ENCODE results near the gene MGAT5B. TPM values are rescaled to one million over a fixed set of nuclear protein-coding genes. Genes with fewer than 3 reads are reported as not detected.

Gene MGAT5B
- total RNA-seq: 1 to 10 TPM in 1 of 2 donors, under 1 TPM in 1; 0.14 to 4.1 TPM

GRCh38 chr17:76868176-76868668 lies at the start of gene MGAT5B:
MGAT5B (plus strand) TSS chr17:76868404; CDS start chr17:76869030, 626 bp downstream.
- H3K4me1 ChIP-seq (replicated peaks): no peaks in the 10 kb centered on the region
- peak; percentile 67 for DNase-seq (ENCODE audit: low spot score)
- no peaks in the 10 kb centered on the region for H3K9me3 ChIP-seq
- peaks cover 20% of the 10 kb centered on the region for H3K27me3 ChIP-seq (replicated peaks; ENCODE audit: insufficient read depth)
- intact Hi-C loops (cut with DNase I): loop anchor here (5.0 kb wide), 2 partner anchors 189 to 374 kb away; no protein-coding TSS in a partner anchor
- H3K27ac ChIP-seq: no peak within 1 kb of the TSS
- 1% methylated on average over 33 of the region's 76 CpGs for WGBS
- H3K4me3 ChIP-seq: peak within 1 kb of the TSS; percentile 18 to 28
- no peaks in the 10 kb centered on the region for H3K36me3 ChIP-seq
- TF ChIP-seq POLR2AphosphoS5 (IDR thresholded peaks at IDR 0.05) (no peak), POLR2A (IDR thresholded peaks at IDR 0.05) (no peak), CTCF (IDR thresholded peaks at IDR 0.05) (peak; percentile 72 to 96 (median 81))

GRCh38 chr17:76820039-76820438 lies 48.2 kb upstream of the MGAT5B start:
- Histone ChIP-seq H3K36me3 (no peaks in the 10 kb centered on the region), H3K4me1 (replicated peaks) (no peaks in the 10 kb centered on the region), H3K4me3 (no peak overlapping the region), H3K9me3 (no peaks in the 10 kb centered on the region), H3K27me3 (replicated peaks; ENCODE audit: insufficient read depth) (no peaks in the 10 kb centered on the region), H3K27ac (no peak overlapping the region)
- no peak for DNase-seq (ENCODE audit: low spot score)
- WGBS: 14% methylated on average over 1 of the region's 1 CpG
- TF ChIP-seq CTCF (IDR thresholded peaks at IDR 0.05) (no peak), POLR2A (IDR thresholded peaks at IDR 0.05) (no peak), POLR2AphosphoS5 (IDR thresholded peaks at IDR 0.05) (no peak)
- intact Hi-C loops (cut with DNase I): no loop called here

- WGBS: 53% methylated on average over 4 of the region's 4 CpGs
- DNase-seq (ENCODE audit: low spot score): no peak
- Histone ChIP-seq H3K9me3 (no peaks in the 10 kb centered on the region), H3K27me3 (replicated peaks; ENCODE audit: insufficient read depth) (no peaks in the 10 kb centered on the region), H3K4me1 (replicated peaks) (no peaks in the 10 kb centered on the region), H3K27ac (no peak overlapping the region), H3K36me3 (no peaks in the 10 kb centered on the region), H3K4me3 (no peak overlapping the region)
- intact Hi-C loops (cut with DNase I): no loop called here
- no peak for TF ChIP-seq POLR2A (IDR thresholded peaks at IDR 0.05)
- no peak for TF ChIP-seq POLR2AphosphoS5 (IDR thresholded peaks at IDR 0.05)
- no peak for TF ChIP-seq CTCF (IDR thresholded peaks at IDR 0.05)
Observed at GRCh38 chr17:76820561-76820960, 47.6 kb upstream of the MGAT5B start.

- Histone ChIP-seq H3K27me3 (replicated peaks; ENCODE audit: insufficient read depth) (no peaks in the 10 kb centered on the region), H3K36me3 (no peaks in the 10 kb centered on the region), H3K4me1 (replicated peaks) (no peaks in the 10 kb centered on the region), H3K4me3 (no peak overlapping the region), H3K27ac (no peak overlapping the region), H3K9me3 (no peaks in the 10 kb centered on the region)
- WGBS: 67% methylated on average over 7 of the region's 7 CpGs
- TF ChIP-seq POLR2A (IDR thresholded peaks at IDR 0.05) (no peak), CTCF (IDR thresholded peaks at IDR 0.05) (no peak), POLR2AphosphoS5 (IDR thresholded peaks at IDR 0.05) (no peak)
- DNase-seq (ENCODE audit: low spot score): no peak
- intact Hi-C loops (cut with DNase I): no loop called here
Observed at GRCh38 chr17:76822184-76822778, 45.9 kb upstream of the MGAT5B start.

- 72% methylated on average over 12 of the region's 12 CpGs for WGBS
- no peaks in the 10 kb centered on the region for H3K27me3 ChIP-seq (replicated peaks; ENCODE audit: insufficient read depth)
- no peak overlapping the region for H3K4me3 ChIP-seq
- H3K4me1 ChIP-seq (replicated peaks): no peaks in the 10 kb centered on the region
- H3K36me3 ChIP-seq: no peaks in the 10 kb centered on the region
- no peaks in the 10 kb centered on the region for H3K9me3 ChIP-seq
- no peak overlapping the region for H3K27ac ChIP-seq
- no peak for DNase-seq (ENCODE audit: low spot score)
- intact Hi-C loops (cut with DNase I): no loop called here
- TF ChIP-seq CTCF (IDR thresholded peaks at IDR 0.05): no peak
- no peak for TF ChIP-seq POLR2A (IDR thresholded peaks at IDR 0.05)
- TF ChIP-seq POLR2AphosphoS5 (IDR thresholded peaks at IDR 0.05): no peak
Observed at GRCh38 chr17:76824093-76824492, 44.1 kb upstream of the MGAT5B start.

Data from prostate gland (tissue), 2 donors.